ENCODE results near the gene PSAT1.

DNA sequence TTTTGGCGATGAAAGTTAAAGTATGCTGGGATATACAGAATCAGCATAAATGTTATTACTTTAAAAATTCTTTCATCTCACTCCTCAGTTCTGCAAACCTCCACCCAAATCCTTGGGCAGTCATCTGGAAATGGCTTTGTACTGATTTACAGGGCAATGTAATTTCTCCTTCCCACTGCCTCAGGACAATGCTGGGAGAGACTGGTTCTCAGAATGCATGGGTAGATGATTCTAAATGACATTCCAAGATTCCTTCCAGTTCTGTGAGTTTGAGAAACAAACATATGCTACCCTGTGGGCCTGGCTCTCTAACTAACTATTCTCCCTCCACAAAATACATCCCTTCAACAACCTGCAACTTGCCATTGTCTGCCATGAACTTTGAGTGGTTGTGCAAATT is 7.5 kb upstream of the PSAT1 start:
- TF ChIP-seq POLR2AphosphoS5 (IDR thresholded peaks at IDR 0.05; ENCODE audit: borderline replicate concordance, low read depth, low read length) (no peak), EZH2 (IDR thresholded peaks at IDR 0.05) (no peak)
